Anterior cingulate cortex (tissue), 58 donors: ENCODE results near the gene MTERF2.
"Not testable (repeated sequence)": the region's sequence is repeated elsewhere in the genome, so short reads cannot be mapped to it uniquely, and the experiment has no call there.

Experiments
- DNase-seq, 58 donors: peaks; one replicate each; lab custom pipeline; 2025; lab: John Stamatoyannopoulos, UW

The MTERF2 gene, protein sequence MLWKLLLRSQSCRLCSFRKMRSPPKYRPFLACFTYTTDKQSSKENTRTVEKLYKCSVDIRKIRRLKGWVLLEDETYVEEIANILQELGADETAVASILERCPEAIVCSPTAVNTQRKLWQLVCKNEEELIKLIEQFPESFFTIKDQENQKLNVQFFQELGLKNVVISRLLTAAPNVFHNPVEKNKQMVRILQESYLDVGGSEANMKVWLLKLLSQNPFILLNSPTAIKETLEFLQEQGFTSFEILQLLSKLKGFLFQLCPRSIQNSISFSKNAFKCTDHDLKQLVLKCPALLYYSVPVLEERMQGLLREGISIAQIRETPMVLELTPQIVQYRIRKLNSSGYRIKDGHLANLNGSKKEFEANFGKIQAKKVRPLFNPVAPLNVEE

DNA sequence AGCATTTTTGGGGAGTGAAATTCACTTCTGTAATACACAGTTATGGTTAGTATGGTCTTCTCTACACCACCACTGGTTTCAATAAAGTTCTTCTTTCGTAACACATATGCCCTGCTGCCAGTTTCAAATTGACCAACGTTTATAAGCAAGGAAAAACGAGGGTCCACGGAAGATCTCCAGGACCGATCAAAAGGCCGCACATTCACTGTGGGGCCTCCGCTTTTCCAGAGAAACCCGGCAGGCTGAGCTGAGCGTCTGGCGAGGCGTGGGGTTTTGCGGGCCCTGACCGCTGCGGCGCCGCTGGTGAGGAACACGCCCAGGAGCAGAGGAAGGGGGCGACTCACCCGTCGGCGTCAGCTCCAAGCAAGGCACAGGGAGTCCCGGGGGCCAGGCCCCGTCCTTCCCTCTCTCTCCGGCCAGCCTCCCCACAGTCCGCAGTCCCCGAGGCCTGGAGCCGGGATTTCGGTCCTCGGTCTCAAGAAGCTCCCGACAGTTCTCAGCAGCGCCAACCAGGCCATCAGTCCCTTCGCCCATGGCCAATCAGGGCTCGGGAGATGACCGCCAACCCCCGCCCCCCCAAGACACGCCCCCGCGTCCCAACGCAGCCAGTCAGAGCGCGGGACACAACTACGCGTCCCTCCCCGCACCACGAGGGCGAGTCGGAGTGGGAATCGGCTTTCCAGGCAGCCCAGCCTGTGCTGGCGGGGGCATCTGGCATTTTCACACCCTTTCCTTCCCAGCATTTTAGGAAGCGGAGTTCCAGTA lies at the start of gene MTERF2:
MTERF2 (minus strand) TSS at position 522 of the 765 bp plus-strand sequence. CDS start 8,432 bp downstream, outside the sequence.
- peak; percentile 64 to 97 (median 94) for DNase-seq

DNA sequence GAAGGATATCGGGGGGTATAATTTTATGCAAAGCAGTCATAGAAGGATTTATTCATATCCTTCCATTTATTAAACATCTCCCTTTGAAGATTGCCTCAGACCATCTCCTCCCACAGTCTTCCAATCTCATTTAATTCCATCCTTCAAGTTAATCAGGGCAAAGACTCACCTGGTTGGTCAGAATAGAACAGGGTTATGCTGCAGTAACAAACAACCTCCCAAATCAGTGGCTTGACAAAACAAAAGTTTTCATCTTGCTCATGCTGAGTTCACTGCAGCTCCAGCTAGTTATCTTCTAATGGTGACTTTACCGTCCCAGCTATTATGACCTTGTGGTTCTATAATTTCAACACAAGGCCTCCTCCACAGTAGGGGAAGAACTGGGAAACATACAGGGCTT lies 48.8 kb upstream of the MTERF2 start:
- DNase-seq: no peak

GRCh38 chr12:107033758-107034739 lies 47.1 kb upstream of the MTERF2 start:
- no peak for DNase-seq

GRCh38 chr12:107032266-107032665 lies 45.3 kb upstream of the MTERF2 start:
- DNase-seq: no peak

- no peak for DNase-seq
These were observed 44.1 kb upstream of the MTERF2 start for GRCh38 chr12:107031061-107031460.

- DNase-seq: no peak
These were observed 42.1 kb upstream of the MTERF2 start for GRCh38 chr12:107029081-107029480.

DNA sequence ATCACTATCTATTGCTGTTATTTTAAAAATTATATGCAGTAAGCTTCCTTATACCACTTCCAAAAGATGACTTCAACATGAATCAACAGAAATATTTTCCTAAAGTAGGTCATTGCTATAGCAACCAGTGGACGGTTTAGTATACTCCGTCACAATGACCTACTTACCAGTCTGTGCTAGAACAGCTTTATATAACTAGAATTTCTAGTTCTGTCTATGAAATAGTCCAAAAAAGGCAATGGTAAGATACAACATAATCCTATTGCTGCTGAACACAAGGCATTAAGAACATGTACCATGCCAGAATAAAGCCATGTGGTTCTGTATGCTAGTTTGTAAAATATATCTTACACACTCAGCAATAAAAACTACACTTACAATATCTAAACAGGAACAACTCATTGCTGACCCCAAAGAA lies 40.7 kb upstream of the MTERF2 start:
- peak in 2 of 58 donors; percentile 58 to 66 for DNase-seq

DNA sequence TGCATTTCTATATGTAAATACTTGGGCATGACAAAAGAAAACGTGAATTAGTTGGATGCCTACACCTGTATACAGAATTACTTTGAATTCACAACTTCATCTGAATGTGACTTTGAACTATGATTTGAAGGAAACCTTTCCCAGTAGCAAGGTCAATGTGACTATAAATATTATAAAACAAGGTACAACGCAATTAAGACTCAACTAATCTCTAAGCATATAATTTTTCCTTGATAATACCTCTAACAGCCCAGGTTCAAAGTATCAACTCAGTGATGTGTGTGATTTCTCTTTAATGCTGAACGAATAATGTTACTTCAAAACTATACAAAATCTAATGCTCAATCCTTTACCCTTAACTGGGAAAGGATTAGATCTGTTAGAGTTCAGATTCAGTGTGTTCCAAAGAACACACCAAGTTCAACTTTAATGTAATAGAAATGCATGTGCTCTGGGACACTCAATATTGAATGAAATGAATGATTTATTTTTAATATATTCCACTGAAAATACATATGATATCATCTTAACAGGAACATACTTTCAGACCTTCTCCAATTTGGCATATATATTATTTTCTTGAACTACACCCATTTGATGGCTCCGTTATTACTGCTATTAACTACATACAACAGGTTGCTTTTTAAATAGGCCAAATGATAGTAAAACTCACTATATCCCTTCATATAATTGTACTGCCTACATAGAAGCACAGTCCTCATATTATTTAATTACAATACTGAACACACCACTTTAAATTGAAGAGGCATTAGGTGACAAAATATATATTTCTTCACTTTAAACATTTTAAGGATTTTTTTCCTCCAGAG lies 40.1 kb upstream of the MTERF2 start:
- no peak for DNase-seq

GRCh38 chr12:107026356-107026755 lies 39.4 kb upstream of the MTERF2 start:
- DNase-seq: not testable (repeated sequence)

DNA sequence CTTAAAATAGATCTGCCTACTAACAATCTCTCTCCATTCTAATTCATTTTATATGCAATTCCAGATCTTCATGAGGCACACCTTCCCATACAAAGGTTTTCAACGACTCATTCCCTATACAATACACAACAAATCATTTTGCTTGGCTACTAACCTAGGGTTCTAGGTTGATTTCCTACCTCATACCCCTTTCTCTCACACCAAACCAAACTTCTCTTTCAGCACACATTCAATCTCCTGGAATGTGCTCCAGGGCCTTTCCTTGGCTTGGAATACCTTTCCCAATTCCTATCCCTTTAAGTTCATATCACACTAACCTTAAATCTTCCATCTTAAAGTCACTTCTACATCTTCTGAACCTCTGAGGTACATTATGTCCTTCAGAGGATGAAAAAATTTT lies 38.7 kb upstream of the MTERF2 start:
- no peak for DNase-seq

GRCh38 chr12:107019546-107019945 lies 32.6 kb upstream of the MTERF2 start:
- DNase-seq: no peak

DNA sequence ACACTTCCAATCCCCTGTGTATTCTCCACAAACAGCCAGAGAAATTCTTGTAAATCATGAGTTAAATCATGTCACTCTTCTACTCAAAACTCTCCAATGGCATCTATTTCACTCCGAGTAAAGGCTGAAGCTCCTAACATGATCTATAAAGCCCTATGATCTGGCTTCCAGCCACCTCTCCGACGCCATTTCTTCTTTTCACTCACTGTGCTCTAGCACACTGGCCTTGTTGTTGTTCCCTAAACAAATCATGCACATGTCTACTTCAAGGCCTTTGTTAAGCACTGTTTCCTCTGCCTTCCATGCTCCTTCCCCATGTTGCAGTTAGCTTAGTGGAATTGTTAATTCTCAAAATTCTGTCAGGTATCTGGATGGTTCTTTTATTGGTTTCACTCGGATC lies 30.1 kb upstream of the MTERF2 start:
- no peak for DNase-seq

DNA sequence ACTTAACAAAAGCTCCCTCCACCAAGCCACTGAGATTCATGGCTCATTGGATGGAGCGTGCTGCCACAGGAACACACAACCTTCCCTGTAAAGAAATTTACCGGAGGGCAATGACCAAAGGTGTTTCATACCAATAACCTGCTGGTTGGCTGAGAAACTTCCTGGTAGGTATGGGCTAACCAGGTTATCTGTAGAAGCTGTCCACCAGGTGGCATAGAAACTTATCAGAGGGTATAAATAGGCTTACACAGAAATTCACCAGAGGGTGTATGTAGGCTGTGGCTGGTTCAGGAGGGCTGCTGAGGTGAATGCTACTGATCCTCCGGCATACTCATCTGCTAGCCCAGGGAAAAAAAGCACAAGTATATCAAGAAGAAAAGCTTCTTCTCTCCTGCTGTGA lies 27.1 kb upstream of the MTERF2 start:
- DNase-seq: no peak

GRCh38 chr12:107012736-107013425 lies 25.9 kb upstream of the MTERF2 start:
- no peak for DNase-seq

GRCh38 chr12:107011519-107011918 lies 24.6 kb upstream of the MTERF2 start:
- no peak for DNase-seq

GRCh38 chr12:107007411-107007810 lies 20.5 kb upstream of the MTERF2 start:
- no peak for DNase-seq

DNA sequence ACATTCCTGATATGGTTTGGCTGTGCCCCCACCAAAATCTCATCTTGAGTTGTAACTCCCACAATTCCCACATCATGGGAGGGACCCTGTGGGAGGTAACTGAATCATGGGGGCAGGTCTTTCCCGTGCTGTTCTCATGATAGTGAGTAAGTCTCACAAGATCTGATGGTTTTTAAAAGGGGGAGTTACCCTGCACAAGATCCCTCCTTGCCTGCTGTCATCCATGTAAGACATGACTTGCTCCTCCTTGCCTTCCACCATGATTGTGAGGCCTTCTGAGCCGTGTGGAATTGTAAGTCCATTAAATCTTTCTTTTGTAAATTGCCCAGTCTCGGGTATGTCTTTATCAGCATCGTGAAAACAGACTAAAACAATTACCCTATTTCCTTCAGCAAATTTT lies 15.7 kb upstream of the MTERF2 start:
- DNase-seq: not testable (repeated sequence)

DNA sequence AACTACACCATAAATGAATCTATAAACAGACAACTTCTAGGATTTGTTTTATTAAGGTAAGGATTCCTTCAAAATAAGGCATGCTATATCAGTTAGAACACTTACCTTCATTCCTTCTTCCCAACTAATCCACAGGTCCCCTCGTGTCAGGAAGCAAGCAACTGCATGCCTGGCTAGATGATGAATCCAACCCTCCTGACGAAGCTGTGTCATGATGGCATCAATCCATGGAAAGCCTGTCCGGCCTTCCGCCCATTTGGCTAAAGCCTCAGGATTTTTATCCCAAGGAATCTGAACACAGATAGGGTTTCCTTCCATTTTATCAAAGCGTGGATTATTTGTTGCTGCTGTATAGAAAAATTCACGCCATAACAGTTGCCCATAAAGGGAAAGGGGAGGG lies 12.5 kb upstream of the MTERF2 start:
- DNase-seq: no peak

GRCh38 chr12:106997916-106998315 lies 11.0 kb upstream of the MTERF2 start:
- DNase-seq: no peak
